Nephron progenitor cell (in vitro differentiated cells): ENCODE results near the gene IL21R.

Experiments
- DNase-seq: peaks from one replicate; pipeline ENCODE4 v3.0.0; 2021
- H3K27ac Mint-ChIP-seq: 2 replicates; pipeline ENCODE4 v1.8.0; 2021; ENCODE audit warnings: mild to moderate bottlenecking, moderate library complexity, mixed read lengths
- H3K27me3 Mint-ChIP-seq: 2 replicates; pipeline ENCODE4 v1.8.0; 2021; ENCODE audit warnings: mild to moderate bottlenecking, low read depth, mixed read lengths; ENCODE audit not compliant: poor library complexity
- H3K36me3 Mint-ChIP-seq: 2 replicates; pipeline ENCODE4 v1.8.0; 2021; ENCODE audit warnings: low read depth, mixed read lengths
- H3K4me1 Mint-ChIP-seq: 2 replicates; pipeline ENCODE4 v1.8.0; 2021; ENCODE audit warnings: mixed read lengths
- H3K4me3 Mint-ChIP-seq: 2 replicates; pipeline ENCODE4 v1.8.0; 2021; ENCODE audit warnings: mild to moderate bottlenecking, moderate library complexity, mixed read lengths
- H3K9me3 Mint-ChIP-seq: 2 replicates; pipeline ENCODE4 v1.8.0; 2021; ENCODE audit warnings: mild to moderate bottlenecking, moderate library complexity, mixed read lengths
- TF ChIP-seq, protein P1 (sequence below): fragments of 200-600 bp; sonication (generic); IDR thresholded peaks from 2 replicates; pipeline ENCODE4 v1.5.0; 2021; ENCODE audit warnings: antibody characterized with exemption

IL21R gene

DNA sequence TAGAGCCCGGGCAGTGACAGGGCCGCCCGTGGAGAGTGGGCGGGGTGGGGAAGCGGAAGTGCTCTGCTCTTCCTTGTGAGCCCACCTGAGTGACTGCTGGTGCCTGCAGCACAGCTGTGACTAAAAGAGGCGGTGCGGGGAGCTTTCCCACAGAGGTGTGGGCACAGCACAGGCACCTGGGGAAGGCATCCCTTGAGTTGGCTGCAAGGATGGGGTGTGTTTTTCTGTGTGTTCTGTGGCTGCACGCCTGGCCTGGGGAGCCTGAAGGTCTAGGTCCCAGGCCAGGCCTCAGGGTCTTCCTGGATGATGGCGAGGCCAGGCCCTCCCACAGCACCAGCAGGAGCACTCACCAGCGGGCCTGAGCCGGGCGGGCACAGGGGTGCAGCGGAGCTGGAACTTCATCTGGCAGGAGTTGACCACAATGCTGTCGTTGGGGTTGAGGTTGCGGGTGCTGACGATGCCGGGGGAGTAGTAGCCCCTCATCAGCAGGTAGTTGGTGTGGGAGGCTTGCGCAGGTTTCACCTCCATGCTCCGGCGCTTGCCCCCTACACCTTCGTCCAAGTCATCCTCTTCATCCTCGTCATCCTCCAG, 67.1 kb downstream of the IL21R start:
- TF ChIP-seq, protein P1, sequence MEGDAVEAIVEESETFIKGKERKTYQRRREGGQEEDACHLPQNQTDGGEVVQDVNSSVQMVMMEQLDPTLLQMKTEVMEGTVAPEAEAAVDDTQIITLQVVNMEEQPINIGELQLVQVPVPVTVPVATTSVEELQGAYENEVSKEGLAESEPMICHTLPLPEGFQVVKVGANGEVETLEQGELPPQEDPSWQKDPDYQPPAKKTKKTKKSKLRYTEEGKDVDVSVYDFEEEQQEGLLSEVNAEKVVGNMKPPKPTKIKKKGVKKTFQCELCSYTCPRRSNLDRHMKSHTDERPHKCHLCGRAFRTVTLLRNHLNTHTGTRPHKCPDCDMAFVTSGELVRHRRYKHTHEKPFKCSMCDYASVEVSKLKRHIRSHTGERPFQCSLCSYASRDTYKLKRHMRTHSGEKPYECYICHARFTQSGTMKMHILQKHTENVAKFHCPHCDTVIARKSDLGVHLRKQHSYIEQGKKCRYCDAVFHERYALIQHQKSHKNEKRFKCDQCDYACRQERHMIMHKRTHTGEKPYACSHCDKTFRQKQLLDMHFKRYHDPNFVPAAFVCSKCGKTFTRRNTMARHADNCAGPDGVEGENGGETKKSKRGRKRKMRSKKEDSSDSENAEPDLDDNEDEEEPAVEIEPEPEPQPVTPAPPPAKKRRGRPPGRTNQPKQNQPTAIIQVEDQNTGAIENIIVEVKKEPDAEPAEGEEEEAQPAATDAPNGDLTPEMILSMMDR, result no peak
- H3K4me3 Mint-ChIP-seq, result no peak overlapping the region
- H3K9me3 Mint-ChIP-seq, result peaks cover 16% of the 10 kb centered on the region
- peaks cover 89% of the 10 kb centered on the region for H3K36me3 Mint-ChIP-seq
- no peak for DNase-seq
- no peak overlapping the region for H3K27ac Mint-ChIP-seq
- H3K4me1 Mint-ChIP-seq, result peaks cover 44% of the 10 kb centered on the region
- H3K27me3 Mint-ChIP-seq, result no peaks in the 10 kb centered on the region

DNA sequence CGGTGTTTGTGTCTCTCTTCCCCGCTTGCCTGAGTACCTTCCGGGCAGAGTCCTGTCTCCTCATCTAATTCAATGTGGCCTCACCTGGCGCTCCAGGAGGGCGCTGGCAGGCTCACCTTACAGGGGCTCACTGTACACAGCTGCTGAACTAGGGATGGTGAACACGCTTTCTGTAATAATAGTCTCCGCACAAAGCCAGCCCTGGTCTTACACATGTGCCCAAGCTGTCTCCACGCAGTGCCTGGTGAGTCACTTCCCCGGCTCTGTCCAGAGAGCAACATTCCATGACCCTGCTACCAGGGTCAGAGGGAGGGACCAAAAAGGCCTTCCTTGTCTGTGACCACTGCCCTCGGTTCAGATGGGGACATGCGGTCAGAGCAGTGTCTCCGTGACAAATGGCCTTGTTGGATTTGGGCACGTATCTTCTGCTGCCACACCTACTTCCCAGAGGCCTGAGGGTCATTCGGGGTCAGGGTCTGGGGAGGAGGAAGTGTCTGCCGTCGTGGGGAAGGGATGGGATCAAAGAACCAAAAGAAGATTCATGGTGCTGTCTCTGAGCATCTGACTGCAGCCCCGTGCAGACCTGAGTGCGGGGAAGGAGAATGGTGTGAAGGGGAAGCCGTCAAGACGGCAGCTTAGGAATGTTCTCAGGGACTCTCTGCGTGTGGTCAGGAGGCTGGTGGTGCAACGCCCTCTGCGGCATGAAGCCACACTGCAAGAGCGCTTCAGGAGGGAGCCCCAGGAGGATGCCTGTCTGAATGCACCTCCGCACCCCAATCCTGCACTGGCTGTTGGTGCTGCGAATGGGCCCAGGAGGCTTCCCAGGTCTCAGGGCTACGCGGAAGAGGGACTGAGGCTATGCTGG, 68.8 kb downstream of the IL21R start:
- Mint-ChIP-seq H3K36me3 (peaks cover 96% of the 10 kb centered on the region), H3K27me3 (no peaks in the 10 kb centered on the region), H3K4me1 (peaks cover 44% of the 10 kb centered on the region), H3K4me3 (peak overlapping the region; percentile 74), H3K27ac (peak overlapping the region; percentile 97), H3K9me3 (peaks cover 16% of the 10 kb centered on the region)
- DNase-seq, result peak; percentile 62
- TF ChIP-seq, protein P1, result no peak

DNA sequence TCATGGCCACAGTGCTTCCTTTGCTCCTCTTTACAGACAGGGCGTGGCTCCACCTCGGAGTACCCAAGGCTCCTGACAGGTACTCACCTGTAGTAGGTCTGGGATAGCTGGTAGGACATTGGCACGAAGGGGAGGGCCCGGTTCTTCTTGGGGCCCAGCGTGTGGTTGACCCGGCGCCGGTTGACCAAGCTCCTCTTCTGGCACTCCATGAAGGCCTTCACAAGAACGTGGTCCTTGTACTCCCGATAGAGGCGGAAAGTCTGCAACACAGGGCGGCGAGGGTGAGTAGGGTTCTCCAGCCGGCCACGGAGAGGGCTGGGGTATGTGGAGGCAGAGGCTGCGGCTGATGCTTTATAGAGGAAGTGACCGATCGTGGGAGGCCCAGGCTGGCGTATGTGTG, 69.7 kb downstream of the IL21R start:
- peaks cover 44% of the 10 kb centered on the region for H3K4me1 Mint-ChIP-seq
- DNase-seq, result no peak
- peaks cover 91% of the 10 kb centered on the region for H3K36me3 Mint-ChIP-seq
- TF ChIP-seq, protein P1, result no peak
- H3K9me3 Mint-ChIP-seq, result peaks cover 14% of the 10 kb centered on the region
- no peaks in the 10 kb centered on the region for H3K27me3 Mint-ChIP-seq
- H3K27ac Mint-ChIP-seq, result peak overlapping the region; percentile 97
- no peak overlapping the region for H3K4me3 Mint-ChIP-seq

DNA sequence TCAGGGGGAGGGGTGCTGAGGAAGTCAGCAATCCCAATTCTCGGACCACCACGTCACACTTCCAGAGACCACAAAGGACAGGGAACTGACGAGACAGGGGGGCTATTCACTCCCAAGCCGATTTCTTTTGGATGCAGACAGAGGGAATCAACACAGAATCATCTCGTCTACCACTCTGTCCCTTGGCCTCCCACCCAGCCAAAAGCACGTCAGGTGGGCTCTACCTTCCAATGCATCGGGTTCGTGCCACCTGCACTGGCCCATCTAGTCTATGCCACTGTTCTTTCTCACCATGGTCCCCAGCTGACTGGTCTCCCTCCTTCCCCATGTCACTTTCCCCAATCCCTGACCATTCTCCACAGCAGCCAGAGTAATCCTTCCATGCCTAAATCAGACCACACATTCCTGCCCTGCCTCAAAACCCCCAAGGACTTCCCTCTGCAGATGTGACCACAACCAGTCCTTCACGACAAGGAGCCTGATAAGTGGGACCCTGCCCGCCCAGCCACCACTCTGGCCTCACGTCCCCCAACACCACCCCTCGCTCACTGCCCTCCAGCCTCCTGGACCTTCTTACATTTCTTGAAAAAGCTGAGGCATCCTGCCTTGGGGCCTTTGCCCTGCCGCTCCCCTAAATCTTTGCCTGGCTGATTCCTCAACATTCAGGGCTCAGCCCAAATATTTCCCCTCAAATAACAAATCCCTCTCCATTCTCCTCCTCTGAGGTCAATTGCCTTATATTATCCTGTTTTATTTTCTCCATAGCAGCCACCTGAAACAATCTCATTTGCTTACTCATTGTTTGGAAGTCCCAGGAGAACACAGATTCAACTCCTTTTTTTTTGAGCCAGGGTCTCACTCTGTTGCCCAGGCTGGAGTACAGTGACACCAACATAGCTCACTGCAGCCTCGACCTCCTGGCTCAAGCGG, 70.4 kb downstream of the IL21R start:
- TF ChIP-seq, protein P1, result no peak
- peaks cover 91% of the 10 kb centered on the region for H3K36me3 Mint-ChIP-seq
- H3K9me3 Mint-ChIP-seq, result peaks cover 8% of the 10 kb centered on the region
- no peak for DNase-seq
- no peaks in the 10 kb centered on the region for H3K27me3 Mint-ChIP-seq
- H3K27ac Mint-ChIP-seq, result peak overlapping the region; percentile 30
- peak overlapping the region; percentile 10 for H3K4me3 Mint-ChIP-seq
- peaks cover 44% of the 10 kb centered on the region for H3K4me1 Mint-ChIP-seq

DNA sequence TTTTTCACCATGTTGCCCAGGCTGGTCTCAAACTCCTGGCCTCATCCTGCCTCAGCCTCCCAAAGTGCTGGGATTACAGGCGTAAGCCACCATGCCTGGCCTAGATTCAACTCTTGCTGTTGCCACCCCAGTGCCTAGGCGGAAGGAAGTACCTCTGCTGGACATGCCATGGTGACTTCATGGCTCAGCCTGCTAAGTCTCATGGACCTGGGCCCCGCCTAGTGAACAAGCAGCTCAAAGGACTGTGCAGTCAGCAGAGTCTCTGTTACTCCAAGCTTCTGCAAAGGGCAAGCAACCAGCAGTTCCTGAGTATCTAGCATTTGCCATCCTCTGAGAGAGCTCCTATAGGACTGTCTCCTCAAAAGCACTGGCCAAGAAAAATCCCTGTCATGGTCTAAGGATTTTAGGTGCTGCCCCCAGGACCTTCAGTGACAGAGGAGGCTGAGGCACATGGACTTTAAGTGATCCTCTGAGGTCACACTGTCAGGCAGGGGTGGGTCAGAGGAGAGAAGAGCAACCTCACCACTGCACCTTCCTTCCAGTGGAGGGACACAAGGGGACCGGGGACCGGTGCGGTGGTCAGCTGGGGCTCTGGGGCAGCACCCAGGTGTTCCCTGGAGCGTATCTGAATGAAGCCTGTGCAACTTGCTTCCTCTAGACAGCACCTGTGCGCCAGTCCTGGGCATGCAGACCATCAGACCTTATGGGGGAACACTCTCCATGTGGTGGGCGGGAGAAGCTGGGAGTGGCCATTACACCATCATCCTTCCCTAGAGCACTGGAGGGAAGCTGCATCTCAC, 71.3 kb downstream of the IL21R start:
- no peaks in the 10 kb centered on the region for H3K27me3 Mint-ChIP-seq
- H3K36me3 Mint-ChIP-seq, result peaks cover 91% of the 10 kb centered on the region
- no peaks in the 10 kb centered on the region for H3K9me3 Mint-ChIP-seq
- H3K4me1 Mint-ChIP-seq, result peaks cover 44% of the 10 kb centered on the region
- H3K27ac Mint-ChIP-seq, result peak overlapping the region; percentile 54
- TF ChIP-seq, protein P1, result no peak
- H3K4me3 Mint-ChIP-seq, result no peak overlapping the region
- no peak for DNase-seq
